Fibroblast of the conjunctiva (primary cell): ENCODE results near the gene CTAGE15.
"Not testable (repeated sequence)": the region's sequence is repeated elsewhere in the genome, so short reads cannot be mapped to it uniquely, and the experiment has no call there.

ENCODE experiments used
- DNase-seq: peaks from one replicate; pipeline ENCODE4 v3.0.0-alpha.2; 2010; ENCODE audit warnings: low read depth

The CTAGE15 gene

GRCh38 chr7:143571501-143571900 is at the start of gene CTAGE15:
Gene CTAGE15 (plus strand): TSS chr7:143571801. CDS start chr7:143571818, 17 bp downstream.
- not testable (repeated sequence) for DNase-seq

- not testable (repeated sequence) for DNase-seq
These were observed 49.2 kb upstream of the CTAGE15 start for GRCh38 chr7:143522309-143522916.

GRCh38 chr7:143531169-143531926 is 40.3 kb upstream of the CTAGE15 start:
- DNase-seq, result not testable (repeated sequence)

GRCh38 chr7:143531932-143532331 is 39.7 kb upstream of the CTAGE15 start:
- DNase-seq, result not testable (repeated sequence)

GRCh38 chr7:143533213-143533839 is 38.3 kb upstream of the CTAGE15 start:
- DNase-seq, result not testable (repeated sequence)

GRCh38 chr7:143536443-143536842 is 35.2 kb upstream of the CTAGE15 start:
- not testable (repeated sequence) for DNase-seq

- not testable (repeated sequence) for DNase-seq
These were observed 28.1 kb upstream of the CTAGE15 start for GRCh38 chr7:143543288-143544038.

GRCh38 chr7:143555968-143556367 is 15.6 kb upstream of the CTAGE15 start:
- DNase-seq, result not testable (repeated sequence)

- DNase-seq, result not testable (repeated sequence)
These were observed 8.3 kb upstream of the CTAGE15 start for GRCh38 chr7:143563306-143563705.

GRCh38 chr7:143566001-143566400 is 5.6 kb upstream of the CTAGE15 start:
- not testable (repeated sequence) for DNase-seq

- not testable (repeated sequence) for DNase-seq
These were observed 16.6 kb downstream of the CTAGE15 start for GRCh38 chr7:143588183-143588582.

GRCh38 chr7:143589897-143590296 is 18.3 kb downstream of the CTAGE15 start:
- DNase-seq, result not testable (repeated sequence)

GRCh38 chr7:143598086-143598485 is 26.5 kb downstream of the CTAGE15 start:
- DNase-seq, result not testable (repeated sequence)

GRCh38 chr7:143603549-143603948 is 31.9 kb downstream of the CTAGE15 start:
- not testable (repeated sequence) for DNase-seq

GRCh38 chr7:143606088-143606487 is 34.5 kb downstream of the CTAGE15 start:
- not testable (repeated sequence) for DNase-seq

GRCh38 chr7:143615545-143615944 is 43.9 kb downstream of the CTAGE15 start:
- not testable (repeated sequence) for DNase-seq

GRCh38 chr7:143617204-143617603 is 45.6 kb downstream of the CTAGE15 start:
- DNase-seq, result not testable (repeated sequence)

GRCh38 chr7:143620058-143620457 is 48.5 kb downstream of the CTAGE15 start:
- DNase-seq, result not testable (repeated sequence)

- not testable (repeated sequence) for DNase-seq
These were observed 49.0 kb downstream of the CTAGE15 start, which contains the start of gene TCAF2 for GRCh38 chr7:143620646-143621045. Gene TCAF2 (plus strand): TSS chr7:143620974.

GRCh38 chr7:143621175-143621574 is 49.6 kb downstream of the CTAGE15 start:
- not testable (repeated sequence) for DNase-seq

- DNase-seq, result not testable (repeated sequence)
These were observed 50.5 kb downstream of the CTAGE15 start for GRCh38 chr7:143622130-143622529.
